GM23248 (cell line): ENCODE data around the gene KNTC1. TPM values are rescaled to one million over a fixed set of nuclear protein-coding genes. Genes with fewer than 3 reads are reported as not detected.
"Not testable (repeated sequence)": the region's sequence is repeated elsewhere in the genome, so short reads cannot be mapped to it uniquely, and the experiment has no call there.

Experiments
- DNase-seq: peaks from one replicate; pipeline ENCODE4 v3.0.0-alpha.2; 2015
- H2AFZ ChIP-seq: fragments of 200-600 bp; sonication (generic); 2 replicates; pipeline ENCODE4 v1.6.1; 2016; ENCODE audit warnings: antibody characterized with exemption
- H3F3A ChIP-seq: fragments of 200-600 bp; sonication (generic); 2 replicates; pipeline ENCODE4 v1.6.1; 2016; ENCODE audit warnings: mild to moderate bottlenecking, antibody characterized with exemption, mixed run types; ENCODE audit not compliant: insufficient read depth
- H3K27ac ChIP-seq: fragments of 200-600 bp; sonication (generic); 2 replicates; pipeline ENCODE4 v1.5.1; 2016; ENCODE audit warnings: mild to moderate bottlenecking
- H3K27me3 ChIP-seq: fragments of 200-600 bp; sonication (generic); replicated peaks from 2 replicates; pipeline ENCODE4 v1.6.1; 2016; ENCODE audit warnings: mild to moderate bottlenecking; ENCODE audit not compliant: insufficient read depth
- H3K36me3 ChIP-seq: fragments of 200-600 bp; sonication (generic); 2 replicates; pipeline ENCODE4 v1.6.1; 2016; ENCODE audit warnings: low read depth, mild to moderate bottlenecking
- H3K4me1 ChIP-seq: fragments of 200-600 bp; sonication (generic); 2 replicates; pipeline ENCODE4 v1.6.1; 2016; ENCODE audit warnings: mild to moderate bottlenecking; ENCODE audit not compliant: insufficient read depth
- H3K4me2 ChIP-seq: fragments of 200-600 bp; sonication (generic); one replicate; pipeline ENCODE4 v1.6.1; 2016; ENCODE audit warnings: mild to moderate bottlenecking; ENCODE audit not compliant: unreplicated experiment
- H3K4me3 ChIP-seq: fragments of 200-600 bp; sonication (generic); 2 replicates; pipeline ENCODE4 v1.5.1; 2016; ENCODE audit warnings: mild to moderate bottlenecking
- H3K79me2 ChIP-seq: fragments of 200-600 bp; sonication (generic); 2 replicates; pipeline ENCODE4 v1.6.1; 2016; ENCODE audit warnings: mild to moderate bottlenecking; ENCODE audit not compliant: insufficient read depth
- H3K9ac ChIP-seq: fragments of 200-600 bp; sonication (generic); 2 replicates; pipeline ENCODE4 v1.6.1; 2016; ENCODE audit warnings: mild to moderate bottlenecking
- H3K9me2 ChIP-seq: fragments of 200-600 bp; sonication (generic); 2 replicates; pipeline ENCODE4 v1.6.1; 2016; ENCODE audit warnings: mixed run types, mild to moderate bottlenecking, moderate library complexity; ENCODE audit not compliant: insufficient read depth
- H3K9me3 ChIP-seq: fragments of 200-600 bp; sonication (generic); one replicate; pipeline ENCODE4 v1.6.1; 2017; ENCODE audit warnings: low read depth
- H4K20me1 ChIP-seq: fragments of 200-600 bp; sonication (generic); 2 replicates; pipeline ENCODE4 v1.6.0; 2016; ENCODE audit not compliant: insufficient read depth
- EZH2 ChIP-seq: fragments of 200-600 bp; sonication (generic); IDR thresholded peaks from 2 replicates; pipeline ENCODE4 v1.6.1; 2018; ENCODE audit warnings: antibody characterized with exemption, mild to moderate bottlenecking; ENCODE audit not compliant: insufficient read depth, poor library complexity, severe bottlenecking
- EZH2phosphoT487 ChIP-seq: fragments of 200-600 bp; sonication (generic); IDR thresholded peaks from 2 replicates; pipeline ENCODE4 v1.6.1; 2018; ENCODE audit warnings: antibody characterized with exemption, moderate library complexity, mild to moderate bottlenecking, low read depth; ENCODE audit not compliant: insufficient read depth
- WGBS, 2 experiments: methylation state at CpG; one replicate each; pipeline ENCODE4 v1.1.6; 2015 to 2017; ENCODE audit warnings: low lambda C conversion rate in 2 of 2, low coverage in 1 of 2; ENCODE audit errors: missing lambda C conversion rate in 2 of 2; 5-methylcytosine and 5-hydroxymethylcytosine counted together
- in situ Hi-C: fragments of 300-500 bp; cut with MboI; formaldehyde crosslinking; loops from 2 replicates; pipeline ENCODE4 v1.15.0; 2020
- polyA plus RNA-seq: library from polyadenylated mRNA; unstranded; fragments of >200 nt; fragmentation: Nextera tagmentation; extraction: Ambion mirVana; gene quantifications from 2 replicates; pipeline ENCODE4 v1.2.1, GENCODE V29; 2016
- total RNA-seq: library from RNA; depleted of rRNA; stranded (reverse); fragments of >200 nt; shearing (Covaris generic); gene quantifications from 2 replicates; pipeline ENCODE4 v1.2.3, GENCODE V29; 2014

The KNTC1 gene
- total and polyA plus RNA-seq, 2 experiments from 2014 or later, result 8.1 to 15.5 TPM

GRCh38 chr12:122590990-122591389 lies 63.9 kb downstream of the KNTC1 start:
- no peaks in the 10 kb centered on the region for H3K79me2 ChIP-seq
- H3K9me2 ChIP-seq, result no peaks in the 10 kb centered on the region
- peaks cover 13% of the 10 kb centered on the region; the same call in 1 of the 2 replicates for H3K36me3 ChIP-seq
- H3F3A ChIP-seq, result no peaks in the 10 kb centered on the region
- H3K27me3 ChIP-seq, result no peaks in the 10 kb centered on the region
- no peak for DNase-seq
- no peak overlapping the region for H3K4me2 ChIP-seq
- 96 to 99% methylated on average over 7 of the region's 7 CpGs for WGBS, 2 experiments
- TF ChIP-seq EZH2phosphoT487 (no peak), EZH2 (no peak)
- H3K27ac ChIP-seq, result no peak overlapping the region
- no peaks in the 10 kb centered on the region for H3K9me3 ChIP-seq
- no peaks in the 10 kb centered on the region for H4K20me1 ChIP-seq
- H2AFZ ChIP-seq, result no peak overlapping the region
- in situ Hi-C loops, result no loop called here
- H3K9ac ChIP-seq, result no peak overlapping the region
- H3K4me3 ChIP-seq, result no peak overlapping the region
- peaks cover 6% of the 10 kb centered on the region; the same call in 1 of the 2 replicates for H3K4me1 ChIP-seq

- in situ Hi-C loops, H3K9ac ChIP-seq, H4K20me1 ChIP-seq, H3K27ac ChIP-seq, H3K9me3 ChIP-seq, H3K27me3 ChIP-seq, H3K9me2 ChIP-seq, H3K79me2 ChIP-seq, H2AFZ ChIP-seq, H3K4me2 ChIP-seq, H3F3A ChIP-seq, H3K4me3 ChIP-seq, H3K4me1 ChIP-seq, DNase-seq: not testable (repeated sequence)
- 97 to 99% methylated on average over 13 to 30 of the region's 30 CpGs for WGBS, 2 experiments
- peaks cover 13% of the 10 kb centered on the region; the same call in 1 of the 2 replicates for H3K36me3 ChIP-seq
Measured at GRCh38 chr12:122591966-122592365, 64.9 kb downstream of the KNTC1 start.

- H3K27me3 ChIP-seq, H3K27ac ChIP-seq, in situ Hi-C loops, H3K9ac ChIP-seq, H4K20me1 ChIP-seq, H3K9me2 ChIP-seq, H3K4me3 ChIP-seq, H3F3A ChIP-seq, DNase-seq, H3K4me2 ChIP-seq, H3K9me3 ChIP-seq, H3K4me1 ChIP-seq, H2AFZ ChIP-seq, H3K79me2 ChIP-seq: not testable (repeated sequence)
- H3K36me3 ChIP-seq, result peaks cover 12% of the 10 kb centered on the region; the same call in 1 of the 2 replicates
- WGBS, 2 experiments, result 87 to 89% methylated on average over 8 of the region's 8 CpGs
Measured at GRCh38 chr12:122592543-122592942, 65.5 kb downstream of the KNTC1 start.

- H3K27me3 ChIP-seq, result no peaks in the 10 kb centered on the region
- no peak overlapping the region for H3K27ac ChIP-seq
- DNase-seq, result no peak
- H3K9me3 ChIP-seq, result no peaks in the 10 kb centered on the region
- H3K4me2 ChIP-seq, result no peak overlapping the region
- no peaks in the 10 kb centered on the region for H3F3A ChIP-seq
- H3K4me3 ChIP-seq, result no peak overlapping the region
- H3K4me1 ChIP-seq, result no peaks in the 10 kb centered on the region
- H4K20me1 ChIP-seq, result no peaks in the 10 kb centered on the region
- H3K9ac ChIP-seq, result no peak overlapping the region
- no peak for TF ChIP-seq EZH2phosphoT487
- TF ChIP-seq EZH2, result no peak
- H3K36me3 ChIP-seq, result peaks cover 7% of the 10 kb centered on the region; the same call in 1 of the 2 replicates
- in situ Hi-C loops, result no loop called here
- no peaks in the 10 kb centered on the region for H3K79me2 ChIP-seq
- WGBS, 2 experiments, result 93 to 100% methylated on average over 1 of the region's 1 CpG
- H2AFZ ChIP-seq, result no peak overlapping the region
- H3K9me2 ChIP-seq, result no peaks in the 10 kb centered on the region
Measured at GRCh38 chr12:122593910-122594309, 66.9 kb downstream of the KNTC1 start.

- no peaks in the 10 kb centered on the region for H3K79me2 ChIP-seq
- no peaks in the 10 kb centered on the region for H3K36me3 ChIP-seq
- H3K27me3 ChIP-seq, result no peaks in the 10 kb centered on the region
- H4K20me1 ChIP-seq, result no peaks in the 10 kb centered on the region
- no peak overlapping the region for H2AFZ ChIP-seq
- H3K9me2 ChIP-seq, result no peaks in the 10 kb centered on the region
- H3K9ac ChIP-seq, result no peak overlapping the region
- no peak overlapping the region for H3K27ac ChIP-seq
- no peaks in the 10 kb centered on the region for H3F3A ChIP-seq
- H3K4me1 ChIP-seq, result no peaks in the 10 kb centered on the region
- DNase-seq, result no peak
- no peak overlapping the region for H3K4me3 ChIP-seq
- no peak overlapping the region for H3K4me2 ChIP-seq
- H3K9me3 ChIP-seq, result no peaks in the 10 kb centered on the region
- in situ Hi-C loops, result no loop called here
- TF ChIP-seq EZH2phosphoT487 (no peak), EZH2 (no peak)
Measured at GRCh38 chr12:122596838-122597237, 69.8 kb downstream of the KNTC1 start.
